Mammary epithelial cell (primary cell): ENCODE data around the gene SLC45A3.

Source experiments
- CTCF ChIP-seq, 2 donors: IDR thresholded peaks in 1 of 2; conservative IDR thresholded peaks in 1 of 2; 2 replicates each; pipeline ENCODE4 v1.5.1; 2011 to 2012; ENCODE audit warnings: inconsistent platforms in 2 of 2, low read length in 2 of 2, mild to moderate bottlenecking in 2 of 2, control low read depth in 1 of 2, low read depth in 1 of 2; ENCODE audit not compliant: insufficient read depth in 1 of 2; ENCODE audit errors: extremely low read depth in 1 of 2
- EZH2 ChIP-seq: IDR thresholded peaks from 2 replicates; pipeline ENCODE4 v1.6.1; 2012; ENCODE audit warnings: low read length, inconsistent platforms, borderline replicate concordance

GRCh38 chr1:205670150-205670446 is 10.2 kb downstream of the SLC45A3 start:
- TF ChIP-seq CTCF (conservative IDR thresholded peaks at IDR 0.05 in 1 of 2, IDR thresholded peaks at IDR 0.05 in 1 of 2; ENCODE audit: extremely low read depth in 1 of 2, insufficient read depth in 1 of 2, low read depth in 1 of 2, low read length in 2 of 2) (no peak), EZH2 (no peak)
